ENCODE data around the gene WDR87.

WDR87 gene

GRCh38 chr19:37905946-37906868 is at the start of gene WDR87:
WDR87 (minus strand) TSS chr19:37906594; CDS start chr19:37898239, 8,355 bp downstream.
- DNase-seq (ENCODE audit: low read depth), result peak; percentile 8

GRCh38 chr19:37955986-37956385 is 49.6 kb upstream of the WDR87 start:
- DNase-seq (ENCODE audit: low read depth), result no peak

- DNase-seq (ENCODE audit: low read depth), result no peak
Measured at GRCh38 chr19:37954421-37954874, 48.1 kb upstream of the WDR87 start.

DNA sequence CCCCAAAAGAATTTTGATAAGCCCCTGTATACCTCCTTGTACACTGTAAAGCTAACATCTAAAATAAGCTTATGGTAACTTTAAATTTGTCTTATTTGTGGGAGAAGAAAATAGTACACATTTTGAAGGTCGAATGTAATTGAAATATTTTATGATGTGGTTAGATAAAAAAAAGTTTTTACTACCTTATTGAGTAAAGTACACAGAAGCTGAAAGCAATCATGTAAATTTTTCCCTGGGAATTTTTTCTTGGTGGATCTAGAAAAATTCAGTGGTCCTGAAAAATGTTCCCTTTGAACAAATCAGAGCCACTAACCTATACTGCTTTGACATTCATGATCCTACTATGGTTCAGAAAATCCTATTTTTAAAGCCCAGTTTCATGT is 47.5 kb upstream of the WDR87 start:
- no peak for DNase-seq (ENCODE audit: low read depth)

- no peak for DNase-seq (ENCODE audit: low read depth)
Measured at GRCh38 chr19:37953171-37953917, 47.0 kb upstream of the WDR87 start.

- DNase-seq (ENCODE audit: low read depth), result no peak
Measured at GRCh38 chr19:37951816-37952210, 45.4 kb upstream of the WDR87 start.

DNA sequence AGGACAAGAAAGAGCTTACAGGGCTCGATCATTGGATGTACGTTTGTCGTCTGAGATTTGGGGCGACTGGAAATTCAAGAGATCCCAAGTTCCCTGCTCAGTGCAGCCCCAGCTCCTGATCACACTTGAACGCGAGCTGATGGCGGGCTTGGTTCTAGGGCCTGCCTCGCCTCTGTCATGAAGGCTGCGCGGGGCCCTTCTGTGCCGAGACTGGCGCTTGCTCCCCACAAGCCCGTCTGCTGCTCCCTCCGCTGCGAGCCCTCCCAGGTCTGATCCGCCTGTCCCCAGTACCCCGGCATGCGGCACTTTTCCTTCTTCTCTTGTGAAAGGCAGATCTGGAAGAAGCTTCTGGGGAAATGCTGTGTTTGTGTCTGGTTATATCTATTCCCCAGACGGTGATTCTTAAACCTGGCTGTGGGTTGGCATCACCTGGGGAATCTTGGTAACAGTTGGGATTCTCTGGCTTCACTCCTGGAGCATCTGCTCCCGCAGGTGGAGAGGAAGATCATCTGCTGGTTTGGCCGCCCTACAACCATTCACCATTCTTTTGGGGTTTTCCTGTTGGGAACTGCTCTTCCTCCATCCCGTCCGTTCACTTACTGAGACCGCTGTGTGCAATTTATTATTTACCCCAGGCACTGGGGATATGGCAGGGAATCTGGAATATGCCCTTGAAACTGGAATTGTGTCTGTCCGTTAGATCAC is 44.2 kb upstream of the WDR87 start:
- DNase-seq (ENCODE audit: low read depth), result no peak

DNA sequence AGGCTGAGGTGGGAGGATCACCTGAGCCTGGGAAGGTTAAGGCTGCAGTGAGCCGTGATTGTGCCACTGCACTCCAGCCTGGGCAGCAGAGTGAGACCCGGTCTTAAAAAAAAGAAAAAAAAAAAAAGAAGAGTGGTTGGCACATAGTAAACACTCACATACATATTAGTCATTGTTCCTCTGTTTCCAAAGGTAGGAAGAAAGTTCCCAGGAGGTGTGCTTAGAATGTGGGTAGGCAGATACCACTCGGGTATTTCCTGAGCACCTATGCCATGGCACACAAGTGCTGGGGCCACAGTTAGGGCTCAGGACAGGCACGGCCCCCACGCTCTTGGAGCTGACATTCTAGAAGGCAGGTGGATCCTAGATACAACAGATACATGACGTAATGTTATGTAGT is 42.0 kb upstream of the WDR87 start:
- no peak for DNase-seq (ENCODE audit: low read depth)

- no peak for DNase-seq (ENCODE audit: low read depth)
Measured at GRCh38 chr19:37947778-37948177, 41.4 kb upstream of the WDR87 start.

DNA sequence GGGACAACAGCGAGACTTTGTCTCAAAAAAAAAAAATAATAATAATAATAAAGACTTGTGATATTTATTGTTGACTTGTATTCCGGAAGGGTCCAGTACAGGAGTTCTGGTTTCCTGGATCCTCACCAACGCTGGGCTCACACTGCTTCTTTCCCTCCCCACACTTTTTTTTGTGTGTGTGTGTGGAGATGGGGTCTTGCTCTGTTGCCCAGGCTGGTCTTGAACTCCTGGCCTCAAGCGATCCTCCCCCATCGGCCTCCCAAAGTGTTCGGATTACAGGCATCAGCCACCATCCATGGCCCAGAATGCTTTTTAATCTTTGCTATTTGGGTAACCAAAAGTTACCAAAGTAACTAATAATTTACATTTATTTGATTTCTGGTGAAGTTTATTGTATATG is 39.7 kb upstream of the WDR87 start:
- DNase-seq (ENCODE audit: low read depth), result no peak

DNA sequence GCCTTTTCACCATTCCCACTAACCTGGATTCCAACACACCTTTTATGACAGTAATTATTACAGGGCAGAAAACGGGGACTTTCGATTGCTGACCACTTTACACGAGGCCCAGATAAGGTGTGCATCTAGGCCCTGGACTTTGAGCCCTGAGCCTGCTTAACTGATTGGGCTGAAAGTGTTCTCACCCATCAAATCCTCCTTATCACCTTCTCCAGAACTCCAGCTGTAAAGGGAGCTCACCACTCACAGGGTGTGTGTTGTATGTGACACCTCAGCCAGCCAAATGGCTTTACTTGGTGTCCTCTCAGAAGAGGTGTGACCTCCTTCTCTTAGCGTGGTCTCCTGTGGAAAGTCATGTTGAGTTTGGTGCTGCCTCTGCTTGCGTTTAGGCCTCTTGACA is 37.1 kb upstream of the WDR87 start:
- DNase-seq (ENCODE audit: low read depth), result no peak

DNA sequence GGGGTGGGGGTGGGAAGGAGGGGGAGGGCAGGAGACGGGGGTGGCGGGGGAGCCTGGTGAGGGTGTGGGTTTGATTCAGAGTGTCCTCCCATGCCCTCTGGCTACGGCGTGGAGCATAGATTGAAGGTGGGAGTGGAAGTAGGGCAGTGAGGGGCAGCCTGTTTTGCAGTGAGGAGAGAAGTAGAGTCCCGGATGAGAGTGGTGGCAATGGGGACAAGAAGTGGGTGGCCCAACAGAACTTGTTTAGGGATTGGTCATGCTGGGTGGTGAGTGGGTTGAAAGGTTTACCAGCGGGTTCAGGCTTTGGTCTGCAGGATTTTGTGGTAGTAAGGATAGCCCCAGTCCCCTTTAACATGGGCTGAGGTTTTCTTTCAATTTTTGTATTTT is 36.1 kb upstream of the WDR87 start:
- DNase-seq (ENCODE audit: low read depth), result no peak

- no peak for DNase-seq (ENCODE audit: low read depth)
Measured at GRCh38 chr19:37941782-37942515, 35.6 kb upstream of the WDR87 start.

DNA sequence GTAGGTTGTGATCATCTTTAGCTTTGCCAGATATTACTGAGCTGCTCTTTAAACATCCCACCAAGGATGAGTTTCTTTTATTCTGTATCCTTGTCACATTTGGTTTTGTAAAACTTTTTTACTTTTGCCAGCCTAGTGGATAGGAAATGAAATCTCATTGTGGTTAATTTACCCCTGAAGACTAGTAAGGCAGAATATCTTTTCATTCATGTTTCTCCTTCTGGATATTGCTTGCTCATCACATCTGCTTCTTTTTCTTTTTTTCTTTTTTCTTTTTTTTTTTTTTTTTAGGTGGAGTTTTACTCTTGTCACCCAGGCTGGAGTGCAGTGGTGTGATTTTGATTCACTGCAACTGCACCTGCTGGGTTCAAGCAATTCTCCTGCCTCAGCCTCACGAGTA is 32.0 kb upstream of the WDR87 start:
- DNase-seq (ENCODE audit: low read depth), result no peak

GRCh38 chr19:37936886-37937285 is 30.5 kb upstream of the WDR87 start:
- DNase-seq (ENCODE audit: low read depth), result no peak

DNA sequence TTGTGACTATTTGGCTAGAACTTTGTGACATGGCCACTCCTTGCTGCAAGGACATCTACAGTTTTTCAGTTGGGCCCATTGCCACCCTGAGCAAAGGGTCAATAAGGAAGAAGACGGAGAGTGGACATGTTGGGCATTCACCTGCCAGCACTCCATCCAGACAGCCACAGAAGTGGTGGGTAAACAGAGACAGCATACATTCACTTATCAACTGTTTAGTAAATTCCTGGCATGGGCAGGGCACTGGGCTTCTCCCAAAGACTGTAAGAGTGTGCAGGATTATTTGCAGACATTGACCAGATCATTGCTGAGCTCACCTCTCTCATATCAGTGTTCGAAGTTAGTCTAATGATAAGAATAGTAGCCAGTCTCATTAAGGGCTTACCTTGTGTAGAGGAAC is 29.8 kb upstream of the WDR87 start:
- DNase-seq (ENCODE audit: low read depth), result no peak

- no peak for DNase-seq (ENCODE audit: low read depth)
Measured at GRCh38 chr19:37935341-37935740, 28.9 kb upstream of the WDR87 start.

- no peak for DNase-seq (ENCODE audit: low read depth)
Measured at GRCh38 chr19:37933937-37934358, 27.6 kb upstream of the WDR87 start.

GRCh38 chr19:37932985-37933936 is 26.9 kb upstream of the WDR87 start:
- DNase-seq (ENCODE audit: low read depth), result no peak

GRCh38 chr19:37931881-37932655 is 25.7 kb upstream of the WDR87 start:
- no peak for DNase-seq (ENCODE audit: low read depth)

Measured in stimulated activated CD8-positive, alpha-beta memory T cell treated with anti-CD3 and anti-CD28 coated beads, Interleukin-12 subunit alpha, Interleukin-12 subunit beta, amount 100 ng/mL, for 4 hours (primary cell).